Activated naive CD8-positive, alpha-beta T cell treated with anti-CD3 and anti-CD28 coated beads, Interleukin-2, amount 50 U/mL, for 24 hours (primary cell): Measurements from ENCODE around the gene DGKZ.
A peak's percentile ranks its signal among the peaks of the same experiment; 100 is the strongest.
"Not testable (repeated sequence)": the region's sequence is repeated elsewhere in the genome, so short reads cannot be mapped to it uniquely, and the experiment has no call there.

Experiments
- ATAC-seq: fragments of 150-1000 bp; cut with Tn5 transposase; one replicate; pipeline ENCODE4 v1.10.0; 2021
- DNase-seq: peaks from one replicate; pipeline ENCODE4 v3.0.0; 2021
- H3K27ac Mint-ChIP-seq: one replicate; pipeline ENCODE4 v1.8.0; 2021; ENCODE audit warnings: mild to moderate bottlenecking, mixed read lengths
- H3K27me3 Mint-ChIP-seq: one replicate; pipeline ENCODE4 v1.8.0; 2021; ENCODE audit warnings: mixed read lengths
- H3K36me3 Mint-ChIP-seq: one replicate; pipeline ENCODE4 v1.8.0; 2021; ENCODE audit warnings: low read depth, mixed read lengths
- H3K4me1 Mint-ChIP-seq: one replicate; pipeline ENCODE4 v1.8.0; 2021; ENCODE audit warnings: mixed read lengths
- H3K4me3 Mint-ChIP-seq: one replicate; pipeline ENCODE4 v1.8.0; 2021; ENCODE audit warnings: mild to moderate bottlenecking, moderate library complexity, mixed read lengths
- H3K9me3 Mint-ChIP-seq: one replicate; pipeline ENCODE4 v1.8.0; 2021; ENCODE audit warnings: mixed read lengths

Gene DGKZ

DNA sequence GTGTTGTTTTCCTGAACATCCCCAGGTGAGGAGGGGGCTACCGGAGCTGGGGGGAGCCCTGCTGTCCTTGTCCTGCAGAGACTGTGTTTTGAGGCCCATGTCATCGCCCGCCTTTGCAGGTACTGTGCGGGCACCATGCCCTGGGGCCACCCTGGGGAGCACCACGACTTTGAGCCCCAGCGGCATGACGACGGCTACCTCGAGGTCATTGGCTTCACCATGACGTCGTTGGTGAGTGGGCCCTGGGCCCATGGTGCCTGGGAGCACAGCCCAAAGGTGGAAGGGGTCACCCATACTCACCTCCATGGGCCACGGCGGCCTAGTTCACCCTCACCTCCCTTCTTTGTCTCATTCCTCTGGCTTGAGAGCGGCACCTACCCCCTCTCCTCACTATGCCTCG lies 27.6 kb downstream of the DGKZ start:
- H3K27ac Mint-ChIP-seq = no peak overlapping the region
- ATAC-seq (no peak), DNase-seq (no peak)
- peaks cover 18% of the 10 kb centered on the region for H3K36me3 Mint-ChIP-seq
- H3K9me3 Mint-ChIP-seq = no peaks in the 10 kb centered on the region
- H3K4me3 Mint-ChIP-seq = no peak overlapping the region
- H3K4me1 Mint-ChIP-seq = no peaks in the 10 kb centered on the region
- H3K27me3 Mint-ChIP-seq = no peaks in the 10 kb centered on the region

GRCh38 chr11:46375392-46376101 lies 28.3 kb downstream of the DGKZ start:
- H3K4me1 Mint-ChIP-seq = peaks cover 3% of the 10 kb centered on the region
- H3K36me3 Mint-ChIP-seq = peaks cover 15% of the 10 kb centered on the region
- H3K27me3 Mint-ChIP-seq = no peaks in the 10 kb centered on the region
- no peak overlapping the region for H3K4me3 Mint-ChIP-seq
- ATAC-seq = no peak
- no peaks in the 10 kb centered on the region for H3K9me3 Mint-ChIP-seq
- no peak for DNase-seq
- no peak overlapping the region for H3K27ac Mint-ChIP-seq

GRCh38 chr11:46376258-46377050 lies 29.2 kb downstream of the DGKZ start:
- H3K4me1 Mint-ChIP-seq = peaks cover 5% of the 10 kb centered on the region
- DNase-seq (no peak), ATAC-seq (no peak)
- no peaks in the 10 kb centered on the region for H3K9me3 Mint-ChIP-seq
- no peak overlapping the region for H3K27ac Mint-ChIP-seq
- no peak overlapping the region for H3K4me3 Mint-ChIP-seq
- peaks cover 14% of the 10 kb centered on the region for H3K36me3 Mint-ChIP-seq
- H3K27me3 Mint-ChIP-seq = no peaks in the 10 kb centered on the region

DNA sequence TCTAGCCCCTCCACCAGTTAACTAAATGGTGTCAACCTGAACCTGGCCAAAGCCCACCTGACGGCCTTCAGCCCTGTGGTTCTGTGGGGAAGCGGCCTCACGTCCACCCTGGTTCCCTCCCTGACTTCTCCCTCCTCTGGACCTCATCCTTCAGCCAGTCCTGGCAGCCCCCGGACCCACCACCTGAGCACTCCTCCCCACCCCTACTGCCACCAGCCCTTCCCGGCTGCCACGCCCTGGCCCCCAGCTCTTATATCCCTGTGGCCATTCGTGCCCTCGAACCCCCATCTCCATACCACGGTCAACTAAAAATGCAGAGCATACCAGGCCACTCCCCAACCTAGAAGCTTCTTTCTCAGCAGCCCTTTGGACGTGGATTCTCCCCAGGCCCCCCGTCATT lies 30.0 kb downstream of the DGKZ start:
- peaks cover 4% of the 10 kb centered on the region for H3K27me3 Mint-ChIP-seq
- H3K9me3 Mint-ChIP-seq = no peaks in the 10 kb centered on the region
- H3K36me3 Mint-ChIP-seq = peaks cover 13% of the 10 kb centered on the region
- no peak overlapping the region for H3K27ac Mint-ChIP-seq
- ATAC-seq = no peak
- peaks cover 9% of the 10 kb centered on the region for H3K4me1 Mint-ChIP-seq
- DNase-seq = no peak
- H3K4me3 Mint-ChIP-seq = no peak overlapping the region

- H3K27ac Mint-ChIP-seq = no peak overlapping the region
- H3K4me1 Mint-ChIP-seq = peaks cover 9% of the 10 kb centered on the region
- no peak for DNase-seq
- ATAC-seq = no peak
- no peak overlapping the region for H3K4me3 Mint-ChIP-seq
- peaks cover 4% of the 10 kb centered on the region for H3K27me3 Mint-ChIP-seq
- peaks cover 13% of the 10 kb centered on the region for H3K36me3 Mint-ChIP-seq
- no peaks in the 10 kb centered on the region for H3K9me3 Mint-ChIP-seq
Measured at GRCh38 chr11:46377831-46378230, 30.6 kb downstream of the DGKZ start.

- no peak for ATAC-seq
- Mint-ChIP-seq H3K4me3 (no peak overlapping the region), H3K27ac (no peak overlapping the region)
Measured at GRCh38 chr11:46378296-46378695, 31.0 kb downstream of the DGKZ start.

DNA sequence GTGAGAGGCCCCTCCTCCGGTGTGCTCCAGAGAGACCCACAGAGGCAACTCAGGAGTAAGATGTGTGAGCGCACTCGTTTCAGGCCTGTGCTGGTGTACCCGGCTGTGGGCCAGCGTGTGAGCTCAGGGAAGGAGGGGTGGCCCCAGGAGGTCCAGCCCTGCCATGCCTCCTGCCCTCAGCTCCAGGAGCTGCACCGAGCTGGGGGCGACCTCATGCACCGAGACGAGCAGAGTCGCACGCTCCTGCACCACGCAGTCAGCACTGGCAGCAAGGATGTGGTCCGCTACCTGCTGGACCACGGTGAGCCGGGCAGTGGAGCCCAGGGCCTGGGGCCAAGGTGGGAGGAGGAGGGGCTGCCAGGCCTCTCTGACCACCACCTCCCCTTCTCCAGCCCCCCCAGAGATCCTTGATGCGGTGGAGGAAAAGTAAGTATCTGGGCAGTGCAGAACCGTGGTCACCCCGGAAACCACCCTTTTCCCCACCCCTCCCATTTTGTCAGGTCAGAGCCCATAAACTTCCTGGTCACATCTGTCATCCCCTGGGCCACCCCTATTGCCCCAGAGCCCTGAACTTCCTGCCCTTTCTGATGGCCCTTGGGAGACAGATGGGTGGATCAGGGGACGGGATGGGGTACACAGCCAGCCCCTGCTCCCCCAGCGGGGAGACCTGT lies 31.7 kb downstream of the DGKZ start:
- Mint-ChIP-seq H3K36me3 (peaks cover 11% of the 10 kb centered on the region), H3K4me1 (peaks cover 9% of the 10 kb centered on the region), H3K27ac (no peak overlapping the region), H3K4me3 (no peak overlapping the region), H3K9me3 (no peaks in the 10 kb centered on the region), H3K27me3 (peaks cover 11% of the 10 kb centered on the region)
- ATAC-seq (no peak), DNase-seq (no peak)

More at GRCh38 chr11:46378296-46378695, 31.0 kb downstream of the DGKZ start:
- H3K27me3 Mint-ChIP-seq = peaks cover 5% of the 10 kb centered on the region
- H3K9me3 Mint-ChIP-seq = no peaks in the 10 kb centered on the region
- no peak for DNase-seq
- peaks cover 9% of the 10 kb centered on the region for H3K4me1 Mint-ChIP-seq
- peaks cover 13% of the 10 kb centered on the region for H3K36me3 Mint-ChIP-seq

GRCh38 chr11:46379482-46380293 lies 32.4 kb downstream of the DGKZ start:
- not testable (repeated sequence) for H3K27ac Mint-ChIP-seq, H3K4me1 Mint-ChIP-seq, ATAC-seq, H3K4me3 Mint-ChIP-seq, DNase-seq, H3K9me3 Mint-ChIP-seq
- peaks cover 11% of the 10 kb centered on the region for H3K36me3 Mint-ChIP-seq
- H3K27me3 Mint-ChIP-seq = peaks cover 12% of the 10 kb centered on the region

GRCh38 chr11:46380340-46381047 lies 33.2 kb downstream of the DGKZ start:
- ATAC-seq (peak; percentile 57), DNase-seq (peak; percentile 80)
- no peaks in the 10 kb centered on the region for H3K9me3 Mint-ChIP-seq
- peak overlapping the region; percentile 67 for H3K4me3 Mint-ChIP-seq
- H3K4me1 Mint-ChIP-seq = peaks cover 9% of the 10 kb centered on the region
- H3K27ac Mint-ChIP-seq = no peak overlapping the region
- H3K36me3 Mint-ChIP-seq = peaks cover 8% of the 10 kb centered on the region
- peaks cover 18% of the 10 kb centered on the region for H3K27me3 Mint-ChIP-seq

DNA sequence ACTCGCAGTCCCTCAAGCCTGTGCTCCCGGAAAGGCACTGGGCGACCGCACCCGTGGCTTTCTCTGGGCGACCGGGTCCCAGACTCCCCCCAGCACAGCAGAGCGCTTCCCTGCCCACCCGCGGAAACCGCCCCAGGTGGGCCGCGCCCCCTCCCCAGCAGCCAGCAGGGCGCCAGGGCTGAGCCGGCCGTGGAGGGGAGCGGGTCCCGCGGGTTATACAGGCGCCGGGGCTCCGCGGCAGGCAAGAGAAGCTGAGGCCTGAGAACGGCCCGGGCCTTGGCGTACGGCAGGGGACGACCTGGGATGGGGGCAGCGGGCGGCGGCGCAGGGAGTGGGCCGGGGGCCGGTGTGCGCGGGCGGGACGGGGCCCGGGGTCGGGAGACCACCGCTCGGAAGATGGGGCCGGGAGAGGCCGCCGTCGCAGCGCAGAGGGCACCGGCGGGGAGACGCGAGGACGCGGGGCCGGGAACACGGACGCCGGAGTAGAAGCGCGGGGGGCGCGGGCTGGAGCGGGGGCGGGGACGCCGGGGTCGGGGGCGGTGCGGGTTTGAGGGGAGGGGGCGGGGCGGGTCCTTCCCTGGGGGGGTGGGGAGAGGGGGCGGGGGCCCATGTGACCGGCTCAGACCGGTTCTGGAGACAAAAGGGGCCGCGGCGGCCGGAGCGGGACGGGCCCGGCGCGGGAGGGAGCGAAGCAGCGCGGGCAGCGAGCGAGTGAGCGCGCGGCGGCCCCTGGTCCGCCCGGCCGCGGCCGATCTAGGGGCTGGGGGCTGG lies 34.0 kb downstream of the DGKZ start, which contains the start of gene MDK:
Gene MDK, plus strand, starts transcription at position 622 of the 771 bp plus-strand sequence. CDS start 389 bp downstream, outside the sequence.
- DNase-seq = no peak
- H3K9me3 Mint-ChIP-seq = no peaks in the 10 kb centered on the region
- peaks cover 24% of the 10 kb centered on the region for H3K27me3 Mint-ChIP-seq
- peak; percentile 12 for ATAC-seq
- peaks cover 10% of the 10 kb centered on the region for H3K4me1 Mint-ChIP-seq
- H3K36me3 Mint-ChIP-seq = peaks cover 8% of the 10 kb centered on the region
- peak within 1 kb of the TSS; percentile 67 for H3K4me3 Mint-ChIP-seq
- no peak within 1 kb of the TSS for H3K27ac Mint-ChIP-seq

DNA sequence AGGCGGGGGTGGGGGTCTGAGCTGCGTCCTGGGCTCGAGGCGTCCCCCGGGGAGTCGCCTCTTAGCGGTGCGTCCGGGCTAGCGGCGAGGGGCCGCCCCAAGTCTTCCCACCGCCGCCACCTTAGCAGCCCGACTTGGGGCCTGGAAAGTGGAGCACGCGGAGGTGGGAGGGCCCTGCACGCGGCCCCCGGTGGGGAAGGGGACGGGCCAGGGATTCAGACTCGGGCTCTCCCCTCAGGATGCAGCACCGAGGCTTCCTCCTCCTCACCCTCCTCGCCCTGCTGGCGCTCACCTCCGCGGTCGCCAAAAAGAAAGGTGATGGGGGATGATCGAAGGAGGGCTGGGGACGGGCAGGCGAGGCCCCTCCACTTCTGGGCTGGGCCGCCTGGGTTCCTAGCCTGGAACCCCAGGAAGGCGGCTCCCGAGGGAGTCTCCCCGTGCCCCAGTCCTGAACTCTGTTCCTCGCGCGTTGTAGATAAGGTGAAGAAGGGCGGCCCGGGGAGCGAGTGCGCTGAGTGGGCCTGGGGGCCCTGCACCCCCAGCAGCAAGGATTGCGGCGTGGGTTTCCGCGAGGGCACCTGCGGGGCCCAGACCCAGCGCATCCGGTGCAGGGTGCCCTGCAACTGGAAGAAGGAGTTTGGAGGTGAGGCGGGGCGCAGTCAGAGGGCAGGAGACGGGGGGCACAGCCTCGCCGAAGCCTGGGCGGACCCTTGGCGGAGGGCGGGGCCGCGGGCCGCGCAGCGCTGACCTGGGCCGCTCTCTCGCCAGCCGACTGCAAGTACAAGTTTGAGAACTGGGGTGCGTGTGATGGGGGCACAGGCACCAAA lies 34.8 kb downstream of the DGKZ start:
- Mint-ChIP-seq H3K27me3 (peaks cover 32% of the 10 kb centered on the region), H3K4me1 (peaks cover 12% of the 10 kb centered on the region), H3K9me3 (no peaks in the 10 kb centered on the region), H3K4me3 (peak overlapping the region; percentile 52), H3K27ac (no peak overlapping the region), H3K36me3 (peaks cover 8% of the 10 kb centered on the region)
- ATAC-seq = peak; percentile 16
- no peak for DNase-seq

- ATAC-seq (no peak), DNase-seq (no peak)
- no peaks in the 10 kb centered on the region for H3K9me3 Mint-ChIP-seq
- H3K27me3 Mint-ChIP-seq = peaks cover 38% of the 10 kb centered on the region
- H3K36me3 Mint-ChIP-seq = peaks cover 2% of the 10 kb centered on the region
- H3K27ac Mint-ChIP-seq = no peak overlapping the region
- H3K4me1 Mint-ChIP-seq = peaks cover 12% of the 10 kb centered on the region
- no peak overlapping the region for H3K4me3 Mint-ChIP-seq
Measured at GRCh38 chr11:46382646-46383403, 35.6 kb downstream of the DGKZ start.
